K562 (cell line): ENCODE measurements around the gene KLK2. TPM values are rescaled to one million over a fixed set of nuclear protein-coding genes. Genes with fewer than 3 reads are reported as not detected.

Source experiments
- ATAC-seq: fragments of 200-7000 bp; cut with Tn5 transposase; 3 replicates; pipeline ENCODE4 v1.9.1; 2020; ENCODE audit warnings: moderate library complexity
- BruUV-seq: library from RNA; stranded (reverse); fragments of 400-500 nt; replicated peaks from 2 replicates; lab custom pipeline; 2021; lab: Mats Ljungman, UMichigan
- CTCF ChIA-PET: fragments of 300-600 bp; formaldehyde crosslinking; extraction: SDS; loops from one replicate; lab custom pipeline; 2021; ENCODE audit warnings: low intra/inter-chr PET ratio; lab: Yijun Ruan, JAX
- POLR2A ChIA-PET: fragments of 300-600, 350-650 bp; sonication (Branson Sonifier 250); formaldehyde crosslinking; extraction: SDS; loops from one replicate; lab custom pipeline; 2021; ENCODE audit warnings: antibody characterized with exemption, inconsistent platforms; lab: Yijun Ruan, JAX
- DNase-seq, 4 experiments: peaks; one replicate each; pipeline versions ENCODE4 v3.0.0 to v3.0.0-alpha.2; 2011 to 2018; ENCODE audit warnings: low spot score in 3 of 4, mixed read lengths in 3 of 4; ENCODE audit errors: extremely low read depth in 1 of 4
- FAIRE-seq: peaks from 2 replicates; lab custom pipeline; 2011; peaks lifted over from hg19 to GRCh38; lab: Jason Lieb, UNC
- H2AFZ ChIP-seq: 2 replicates; pipeline ENCODE4 v1.6.0; 2011; ENCODE audit warnings: low read depth, low read length, control low read depth, inconsistent platforms
- H3K27ac ChIP-seq: fragments of 200-600 bp; 3 replicates; pipeline ENCODE4 v1.8.0; 2011; ENCODE audit warnings: low read depth, mild to moderate bottlenecking, control low read depth, inconsistent platforms, low read length, moderate library complexity, mixed read lengths; ENCODE audit errors: extremely low read depth
- H3K27me3 ChIP-seq, 2 experiments: fragments of 300-600 bp in 1 of 2; 2 replicates in 1 of 2; 3 replicates in 1 of 2; pipeline versions ENCODE4 v1.6.0 to v1.8.0; 2011; ENCODE audit warnings: inconsistent platforms in 2 of 2, low read length in 2 of 2, mild to moderate bottlenecking in 1 of 2, mixed read lengths in 1 of 2, moderate library complexity in 1 of 2; ENCODE audit not compliant: control insufficient read depth in 2 of 2, insufficient read depth in 2 of 2
- H3K36me3 ChIP-seq: fragments of 300-600 bp; 3 replicates; pipeline ENCODE4 v1.8.0; 2011; ENCODE audit warnings: mild to moderate bottlenecking, low read length, inconsistent platforms; ENCODE audit not compliant: control insufficient read depth, insufficient read depth
- H3K4me1 ChIP-seq, 2 experiments: fragments of 200-600 bp in 1 of 2; replicated peaks in 1 of 2; 2 replicates in 1 of 2; 3 replicates in 1 of 2; pipeline versions ENCODE4 v1.5.1 to v1.8.0; 2011; ENCODE audit warnings: inconsistent platforms in 2 of 2, low read length in 2 of 2, mild to moderate bottlenecking in 1 of 2, mixed read lengths in 1 of 2, moderate library complexity in 1 of 2; ENCODE audit not compliant: control insufficient read depth in 2 of 2, insufficient read depth in 2 of 2
- H3K4me2 ChIP-seq: 2 replicates; pipeline ENCODE4 v1.6.1; 2011; ENCODE audit warnings: low read length, control low read depth, inconsistent platforms, mixed read lengths; ENCODE audit not compliant: insufficient read depth
- H3K4me3 ChIP-seq: fragments of 200-600 bp; sonication (generic), shearing (Covaris generic); 2 replicates; pipeline ENCODE4 v1.5.1; 2016; ENCODE audit warnings: control low read depth, inconsistent platforms
- H3K79me2 ChIP-seq: fragments of 200-600 bp; 3 replicates; pipeline ENCODE4 v1.8.0; 2011; ENCODE audit warnings: low read length, inconsistent platforms; ENCODE audit not compliant: control insufficient read depth, insufficient read depth
- H3K9ac ChIP-seq, 2 experiments: 2 replicates each; pipeline versions ENCODE4 v1.6.0 to v1.6.1; 2011; ENCODE audit warnings: low read depth in 2 of 2, low read length in 2 of 2, control low read depth in 1 of 2, inconsistent platforms in 1 of 2, mild to moderate bottlenecking in 1 of 2, mixed read lengths in 1 of 2; ENCODE audit not compliant: insufficient read depth in 1 of 2
- H3K9me1 ChIP-seq: one replicate; pipeline ENCODE4 v1.6.0; 2011; ENCODE audit warnings: inconsistent platforms, mild to moderate bottlenecking, low read length, moderate library complexity; ENCODE audit not compliant: control insufficient read depth, insufficient read depth
- H3K9me3 ChIP-seq: replicated peaks from 2 replicates; pipeline ENCODE4 v1.5.1; 2011; ENCODE audit warnings: low read depth, low read length, inconsistent platforms; ENCODE audit not compliant: control insufficient read depth, insufficient read depth
- H4K20me1 ChIP-seq: replicated peaks from 2 replicates; pipeline ENCODE4 v1.6.1; 2011; ENCODE audit warnings: low read length, inconsistent platforms, mixed read lengths; ENCODE audit not compliant: control insufficient read depth, insufficient read depth
- CTCF ChIP-seq, 3 experiments: IDR thresholded peaks in 2 of 3; conservative IDR thresholded peaks in 1 of 3; 2 replicates each; pipeline ENCODE4 v1.5.1; 2011 to 2012; ENCODE audit warnings: low read length in 3 of 3, mild to moderate bottlenecking in 3 of 3, control low read depth in 2 of 3, improper control_type of control experiment in 1 of 3, inconsistent platforms in 1 of 3, low read depth in 1 of 3, mixed read lengths in 1 of 3, moderate library complexity in 1 of 3; ENCODE audit not compliant: insufficient read depth in 2 of 3
- CTCFL ChIP-seq: IDR thresholded peaks from 2 replicates; pipeline ENCODE4 v1.6.1; 2011; ENCODE audit warnings: borderline replicate concordance, low read depth, mild to moderate bottlenecking, moderate library complexity, low read length; ENCODE audit not compliant: insufficient read depth, poor library complexity, severe bottlenecking
- HNRNPK ChIP-seq: fragments of 200-400 bp; formaldehyde crosslinking; IDR thresholded peaks from one replicate; pipeline ENCODE4 v1.6.1; 2018; ENCODE audit warnings: mild to moderate bottlenecking, low read depth, low read length; ENCODE audit not compliant: poor library complexity, severe bottlenecking
- PCBP2 ChIP-seq: fragments of 200-400 bp; formaldehyde crosslinking; IDR thresholded peaks from 2 replicates; pipeline ENCODE4 v1.6.1; 2018; ENCODE audit warnings: low read length, low read depth, mild to moderate bottlenecking, moderate library complexity; ENCODE audit not compliant: poor library complexity, severe bottlenecking
- PREB ChIP-seq: sonication (generic); formaldehyde crosslinking; IDR thresholded peaks from 2 replicates; pipeline ENCODE4 v1.8.1; 2023; ENCODE audit warnings: mild to moderate bottlenecking, missing genetic modification reagents
- SIX5 ChIP-seq, 2 experiments: IDR thresholded peaks; 2 replicates each; pipeline ENCODE4 v1.6.1; 2011; ENCODE audit warnings: low read length in 2 of 2, borderline replicate concordance in 1 of 2, low read depth in 1 of 2, mild to moderate bottlenecking in 1 of 2, moderate library complexity in 1 of 2; ENCODE audit not compliant: insufficient read depth in 1 of 2
- SRF ChIP-seq, 2 experiments: fragments of 250-450, 450-650 bp in 1 of 2; sonication (Bioruptor Pico) in 1 of 2; sonication (generic) in 1 of 2; formaldehyde crosslinking; IDR thresholded peaks; 2 replicates each; pipeline versions ENCODE4 v1.5.0 to v1.5.1; 2020 to 2022; ENCODE audit warnings: mild to moderate bottlenecking in 1 of 2, missing genetic modification reagents in 1 of 2
- TARDBP ChIP-seq: fragments of 450-650 bp; IDR thresholded peaks from 2 replicates; pipeline ENCODE4 v1.6.1; 2016
- WGBS: fragments of 100-300 bp; shearing (Covaris generic); methylation state at CpG from one replicate; pipeline ENCODE4 v1.1.6; 2016; ENCODE audit warnings: low coverage, mixed read lengths; ENCODE audit not compliant: insufficient coverage; ENCODE audit errors: missing lambda C conversion rate; 5-methylcytosine and 5-hydroxymethylcytosine counted together
- in situ Hi-C: fragments of 300-500 bp; cut with MboI; formaldehyde crosslinking; loops from 4 replicates; pipeline ENCODE4 v1.15.0; 2018; ENCODE audit warnings: inconsistent platforms, mixed read lengths
- intact Hi-C: fragments of 100-400 bp; cut with micrococcal nuclease; formaldehyde crosslinking; loops from 2 replicates; pipeline ENCODE4 v1.14.2; 2022
- polyA plus RNA-seq, 8 experiments: library from polyadenylated mRNA; depleted of rRNA in 4 of 8; stranded (reverse) in 5 of 8; unstranded in 3 of 8; fragments of >200 nt; fragmentation: Nextera tagmentation in 2 of 8; fragmentation: Illumina TruSeq in 1 of 8; extraction: Ambion mirVana in 2 of 8; extraction: Trizol in 1 of 8; gene quantifications; 2 replicates each; pipeline versions ENCODE4 v1.2.1 to v1.2.3, GENCODE V29; 2011 to 2014; ENCODE audit warnings: inconsistent platforms in 1 of 8, missing spikeins in 1 of 8
- total RNA-seq, 7 experiments: library from RNA; depleted of rRNA in 6 of 7; stranded (reverse); fragments of >200 nt in 6 of 7; fragmentation: Illumina TruSeq in 2 of 7; extraction: Trizol in 2 of 7; gene quantifications; 2 replicates each; pipeline versions ENCODE4 v1.2.1 to v1.2.3, GENCODE V29; 2011 to 2021; ENCODE audit warnings: low replicate concordance in 1 of 7

KLK2 gene
- total and polyA plus RNA-seq, 9 of the 15 experiments (the other 6 are each of a cell fraction or from before 2014, with no cell fraction given) = 0.11 to 0.47 (median 0.23) TPM; not detected in 1

- TF ChIP-seq PCBP2 (peak; percentile 65), TARDBP (no peak), HNRNPK (peak; percentile 89)
- Histone ChIP-seq H3K36me3 (no peaks in the 10 kb centered on the region), H3K79me2 (no peaks in the 10 kb centered on the region), H4K20me1 (no peaks in the 10 kb centered on the region), H3K9me1 (no peaks in the 10 kb centered on the region), H3K9me3 (0 out of 2 replicates have a peak, but pooled peaks cover 3% of the 10 kb centered on the region), H3K4me2 (no peak overlapping the region), H3K27ac (no peak overlapping the region), H3K27me3 (peaks cover 0 to under 1% of the 10 kb centered on the region in 2 experiments; a peak in 2 of 5 replicates), H2AFZ (no peak overlapping the region), H3K9ac (no peak overlapping the region), H3K4me3 (no peak overlapping the region), H3K4me1 (no peaks in the 10 kb centered on the region)
- DNase-seq = no peak
- WGBS = 2% methylated on average over 4 of the region's 4 CpGs
- ChIA-PET CTCF (no interaction called here), POLR2A (interaction anchor here (1.2 kb wide), 1 partner anchor 194 kb away, joined by 3 read pairs; no protein-coding TSS in a partner anchor)
- ATAC-seq = no peak
- in situ Hi-C loops = no loop called here
- FAIRE-seq = no peak
- no TSS peak for BruUV-seq
- intact Hi-C loops = no loop called here
Observed at GRCh38 chr19:50902640-50903039, 29.4 kb downstream of the KLK2 start.

GRCh38 chr19:50906217-50906616 lies 33.0 kb downstream of the KLK2 start:
- DNase-seq (peak; percentile 45 to 67 (median 51)), ATAC-seq (0 out of 3 replicates have a peak, but pooled peaks have one; percentile 34), FAIRE-seq (peak; percentile 76)
- ChIA-PET CTCF (no interaction called here), POLR2A (interaction anchor here (1.3 kb wide), 1 partner anchor 103 kb away, joined by 3 read pairs; no protein-coding TSS in a partner anchor)
- in situ Hi-C loops = no loop called here
- Histone ChIP-seq H3K9me3 (no peaks in the 10 kb centered on the region), H3K79me2 (no peaks in the 10 kb centered on the region), H3K27ac (no peak overlapping the region), H3K4me3 (no peak overlapping the region), H4K20me1 (no peaks in the 10 kb centered on the region; the same call in 1 of the 2 replicates), H3K9ac (no peak overlapping the region), H3K27me3 (peaks cover 6 to 24% of the 10 kb centered on the region in 2 experiments; a peak in 3 of 5 replicates), H3K4me2 (no peak overlapping the region), H3K9me1 (no peaks in the 10 kb centered on the region), H2AFZ (no peak overlapping the region), H3K4me1 (peaks cover 0 to 21% of the 10 kb centered on the region in 2 experiments; a peak in 3 of 5 replicates), H3K36me3 (no peaks in the 10 kb centered on the region)
- intact Hi-C loops = no loop called here
- BruUV-seq = no TSS peak
- WGBS = 0% methylated on average over 4 of the region's 5 CpGs
- TF ChIP-seq SRF (CRISPR knock-in tag; IDR thresholded peaks at IDR 0.05) = no peak
- TF ChIP-seq PREB (CRISPR knock-in tag) = no peak
- TF ChIP-seq CTCFL = peak; percentile 69
- TF ChIP-seq SIX5 (IDR thresholded peaks at IDR 0.05; ENCODE audit: borderline replicate concordance in 1 of 2, insufficient read depth in 1 of 2, low read depth in 1 of 2, low read length in 2 of 2) = no peak
- peak; percentile 67 to 68 (median 67) for TF ChIP-seq CTCF (IDR thresholded peaks at IDR 0.05 in 2 of 3, conservative IDR thresholded peaks at IDR 0.05 in 1 of 3; ENCODE audit: insufficient read depth in 2 of 3, low read depth in 1 of 3, low read length in 3 of 3)
